Kidney glomerular epithelial cell (primary cell): ENCODE results near the gene SSR2.
"Not testable (repeated sequence)": the region's sequence is repeated elsewhere in the genome, so short reads cannot be mapped to it uniquely, and the experiment has no call there.

Source experiments
- DNase-seq: peaks from one replicate; lab custom pipeline; 2025; lab: John Stamatoyannopoulos, UW

Gene SSR2

DNA sequence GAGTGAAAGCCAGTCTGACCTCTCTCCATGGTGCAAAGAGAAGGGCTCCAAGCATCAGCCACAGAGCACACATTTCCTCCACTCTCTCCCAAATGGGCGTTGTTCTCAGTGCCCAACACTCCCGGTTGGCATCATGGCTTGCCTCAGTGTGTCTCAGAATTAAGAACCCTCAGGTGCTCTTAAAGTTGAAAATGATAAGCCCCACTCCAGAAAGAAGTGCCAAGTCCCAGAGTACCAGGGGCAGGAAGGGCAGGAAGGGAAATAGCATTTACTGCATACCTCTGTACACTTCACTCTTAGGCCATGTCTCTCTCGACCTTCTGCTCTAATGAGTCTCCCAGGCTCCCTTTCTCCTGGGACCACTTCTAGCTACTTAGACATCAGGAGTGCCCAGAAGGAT lies 27.2 kb downstream of the SSR2 start:
- DNase-seq: no peak

DNA sequence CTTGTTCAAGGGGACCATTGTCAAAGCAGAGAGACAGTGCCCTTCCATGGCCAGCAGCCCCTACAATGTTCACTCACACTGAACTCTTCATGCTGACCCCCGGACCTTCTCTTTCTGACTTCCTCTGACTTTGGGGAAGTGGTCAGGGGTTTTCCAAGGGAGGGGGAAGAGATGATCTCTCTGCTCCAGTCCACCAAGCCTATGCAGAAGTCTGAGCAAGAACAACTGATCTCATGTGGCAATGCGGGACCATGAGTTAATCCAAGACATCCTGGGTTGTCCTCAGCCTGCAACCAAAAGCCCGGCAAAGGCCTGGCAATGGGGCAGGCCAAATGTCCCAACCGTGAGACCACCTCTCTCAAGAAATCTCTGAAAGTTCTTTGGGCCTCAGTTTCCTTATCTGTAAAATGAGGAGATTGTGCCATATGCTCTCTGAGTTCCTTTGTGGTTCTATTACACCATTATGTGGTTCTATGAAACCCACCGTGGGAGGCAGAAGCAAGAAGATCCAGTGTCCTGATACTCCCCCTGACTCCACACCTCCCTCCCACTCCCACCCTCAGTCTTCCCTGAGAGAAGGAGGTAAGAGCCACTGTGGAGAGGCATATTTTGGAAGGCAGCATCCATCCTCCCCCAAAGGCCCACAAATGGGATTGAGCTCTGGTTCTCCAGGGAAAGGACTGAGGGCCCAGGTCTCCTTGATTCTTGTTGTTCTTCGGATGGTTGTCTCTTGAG lies 30.6 kb downstream of the SSR2 start:
- no peak for DNase-seq

DNA sequence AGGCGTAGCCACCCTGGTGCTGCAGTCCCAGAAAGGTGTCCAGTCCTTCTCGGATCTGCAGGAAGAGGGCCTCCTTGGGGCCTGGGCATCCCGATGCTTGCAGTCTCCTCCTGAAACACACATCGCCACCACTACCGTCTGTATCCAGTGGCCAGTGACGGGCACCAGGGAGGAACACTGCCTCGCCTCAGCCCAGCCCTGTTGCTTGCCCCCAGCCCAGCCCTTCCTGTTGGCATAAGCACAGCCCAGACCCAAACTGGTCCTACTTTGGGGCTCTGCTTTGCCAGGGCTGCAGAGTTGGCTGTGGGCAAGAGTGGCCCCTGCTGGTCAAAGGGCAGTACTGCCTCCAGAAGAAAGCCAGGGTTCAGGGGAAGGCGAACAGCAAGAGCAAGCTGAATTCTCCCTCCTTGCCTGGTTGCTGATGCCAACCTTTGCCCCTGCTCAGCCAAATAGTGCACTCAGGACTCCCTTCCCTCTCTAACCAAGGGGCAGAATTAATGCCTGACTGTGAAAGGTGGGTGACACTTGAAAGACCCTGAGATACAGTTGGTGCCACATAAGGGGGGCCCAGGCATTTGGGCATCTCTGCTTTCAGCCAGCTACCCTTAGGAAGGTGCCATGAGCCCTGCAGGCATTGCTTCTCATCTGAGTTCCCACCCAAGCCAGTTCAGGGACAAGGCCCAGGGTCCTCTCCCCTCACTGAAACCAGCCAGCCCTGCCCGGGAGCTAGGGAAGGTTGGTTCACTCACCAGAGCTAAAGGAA lies 31.3 kb downstream of the SSR2 start:
- peak; percentile 38 for DNase-seq

DNA sequence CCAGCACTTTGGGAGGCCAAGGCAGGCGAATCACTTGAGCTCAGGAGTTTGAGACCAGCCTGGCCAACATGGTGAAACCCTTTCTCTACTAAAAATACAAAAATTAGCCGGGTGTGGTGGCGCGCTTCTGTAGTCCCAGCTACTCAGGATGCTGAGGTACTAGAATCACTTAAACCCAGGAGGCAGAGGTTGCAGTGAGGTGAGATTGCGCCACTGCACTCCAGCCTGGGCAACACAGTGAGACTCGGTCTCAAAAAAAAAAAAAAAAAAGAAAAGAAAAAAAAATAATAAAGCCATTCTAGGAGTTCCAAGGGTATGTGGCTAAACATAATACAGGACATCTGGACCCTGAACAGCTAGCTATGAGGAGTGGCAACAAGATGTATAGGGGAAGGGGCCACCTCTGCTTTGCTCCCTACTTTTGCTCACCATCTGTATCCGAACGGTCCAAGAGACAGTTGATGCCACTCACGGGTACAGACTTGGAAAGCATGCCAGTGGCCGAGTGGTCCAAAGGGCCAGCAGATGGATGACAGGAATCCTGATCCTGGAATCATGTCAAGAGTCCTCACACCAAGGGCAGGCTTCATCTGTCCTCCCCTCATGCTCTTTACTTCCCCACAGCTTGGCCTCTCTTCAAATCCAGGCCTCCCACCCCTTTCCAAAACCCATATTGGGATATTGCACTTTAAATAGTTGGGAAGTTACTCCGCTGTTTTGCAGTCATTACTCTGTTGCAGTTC lies 35.7 kb downstream of the SSR2 start:
- not testable (repeated sequence) for DNase-seq

DNA sequence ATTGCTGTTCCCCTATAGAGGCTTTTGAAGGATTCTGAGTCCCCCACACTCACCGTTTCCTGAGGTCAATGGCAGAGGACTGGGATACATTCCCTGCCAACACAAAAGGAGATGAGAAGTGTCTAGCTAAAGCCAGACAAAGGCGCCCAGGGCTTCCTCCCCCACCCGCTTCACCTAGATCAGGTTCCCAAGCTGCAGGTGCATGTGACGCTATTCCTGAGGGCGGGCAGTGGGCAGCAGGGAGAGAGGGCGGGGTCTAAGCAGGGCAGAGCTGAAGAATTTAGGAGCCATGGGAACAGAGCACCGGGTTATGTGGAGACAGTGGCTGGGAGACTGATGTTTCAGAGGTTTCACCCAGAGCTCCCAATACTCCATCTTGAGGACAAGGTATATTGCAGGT lies 36.4 kb downstream of the SSR2 start:
- no peak for DNase-seq

DNA sequence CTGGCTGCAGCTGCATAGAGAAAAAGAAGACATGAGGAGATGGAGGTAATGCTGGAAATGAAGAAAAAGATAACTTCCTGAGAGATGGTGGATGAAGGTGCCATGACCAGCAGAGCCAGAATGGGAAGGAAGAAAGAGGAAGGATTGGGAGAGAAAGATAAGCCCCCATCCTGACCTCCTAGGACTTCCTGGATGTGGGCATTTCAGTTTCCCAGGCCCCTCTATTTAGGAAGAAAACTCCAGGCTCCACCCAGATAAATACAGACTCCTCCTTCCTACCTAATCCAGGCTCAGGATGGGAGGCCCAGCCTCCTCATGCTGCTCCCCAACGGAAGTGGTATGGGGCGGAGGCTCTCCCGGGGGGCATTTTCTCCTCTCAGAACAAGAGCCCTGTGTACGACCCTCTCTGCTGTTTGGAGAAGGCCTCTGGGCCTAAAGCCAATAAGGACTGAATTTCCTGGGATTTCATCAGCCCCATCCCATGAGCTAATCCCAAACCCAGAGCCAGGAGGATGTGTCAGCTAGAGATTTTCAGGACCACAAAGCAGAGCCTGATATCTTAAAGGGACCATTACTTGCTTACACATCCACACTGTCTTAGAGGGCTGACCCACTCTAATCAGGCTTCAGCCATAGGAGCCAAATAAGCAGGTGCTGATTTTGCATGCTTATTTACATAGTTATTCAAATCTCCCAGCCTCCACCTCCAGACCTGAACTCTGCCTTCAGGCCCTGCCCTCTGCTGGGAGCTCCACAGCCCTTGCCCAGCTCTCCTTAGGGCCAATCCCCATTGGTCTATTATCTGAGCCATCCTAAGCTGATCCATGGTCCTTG lies 37.3 kb downstream of the SSR2 start:
- peak; percentile 34 for DNase-seq

DNA sequence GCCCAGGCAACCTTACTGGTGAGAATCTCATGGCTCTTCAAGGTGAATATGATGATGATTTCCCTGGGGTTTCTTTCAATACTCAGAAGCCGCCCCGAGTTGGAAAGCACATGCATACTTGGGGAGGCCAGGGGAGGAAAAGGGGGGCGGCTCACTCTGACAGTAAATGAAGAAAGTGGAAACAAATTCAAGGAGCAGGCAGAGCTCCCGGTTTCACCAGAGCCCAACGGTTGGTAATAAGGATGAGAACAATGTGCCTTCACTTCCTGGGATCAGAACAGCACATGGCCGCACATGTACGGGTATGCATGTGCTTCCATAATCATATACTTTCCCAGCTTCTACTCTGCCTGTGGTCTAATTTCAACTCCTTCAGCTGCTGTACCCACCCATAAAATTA lies 38.6 kb downstream of the SSR2 start:
- no peak for DNase-seq

DNA sequence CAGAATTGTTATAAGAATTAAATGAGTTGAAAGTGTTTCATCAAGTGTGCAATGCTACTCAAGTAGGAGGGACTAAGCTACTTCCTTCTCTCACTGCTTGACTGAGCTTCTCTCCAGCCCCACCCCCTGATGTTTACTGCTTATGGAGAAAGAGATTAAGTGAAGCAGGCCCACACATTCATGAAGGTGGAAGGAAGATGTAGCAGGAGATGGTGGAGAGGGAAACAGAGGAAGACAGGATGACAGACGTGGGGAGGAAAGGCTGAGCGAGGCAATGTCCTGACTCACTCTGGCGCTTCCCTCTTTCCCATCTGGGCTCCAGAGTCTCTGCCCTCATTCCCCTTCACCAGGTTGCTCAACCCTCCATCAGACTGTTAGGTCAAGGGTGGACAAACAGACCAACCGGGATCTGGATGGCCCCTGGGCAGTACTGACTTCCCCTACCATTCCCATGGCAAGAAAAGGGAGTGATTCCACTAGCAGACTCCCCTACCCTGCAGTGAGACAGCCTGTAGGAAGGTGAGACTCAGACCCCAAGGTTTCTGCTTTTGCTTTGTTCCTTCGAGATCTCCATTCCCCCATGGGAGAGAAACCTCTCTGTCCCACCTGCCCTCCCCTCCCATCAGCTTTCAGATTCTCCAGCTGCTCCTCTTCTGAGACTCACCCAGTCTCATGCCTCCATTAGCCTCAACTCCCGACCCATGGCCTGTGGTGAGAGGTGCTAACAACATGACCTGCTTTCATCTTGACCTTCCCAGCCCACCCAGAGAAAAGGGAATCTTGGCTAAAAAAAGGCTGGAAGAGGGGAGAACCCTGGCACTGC lies 39.3 kb downstream of the SSR2 start:
- DNase-seq: peak; percentile 44

DNA sequence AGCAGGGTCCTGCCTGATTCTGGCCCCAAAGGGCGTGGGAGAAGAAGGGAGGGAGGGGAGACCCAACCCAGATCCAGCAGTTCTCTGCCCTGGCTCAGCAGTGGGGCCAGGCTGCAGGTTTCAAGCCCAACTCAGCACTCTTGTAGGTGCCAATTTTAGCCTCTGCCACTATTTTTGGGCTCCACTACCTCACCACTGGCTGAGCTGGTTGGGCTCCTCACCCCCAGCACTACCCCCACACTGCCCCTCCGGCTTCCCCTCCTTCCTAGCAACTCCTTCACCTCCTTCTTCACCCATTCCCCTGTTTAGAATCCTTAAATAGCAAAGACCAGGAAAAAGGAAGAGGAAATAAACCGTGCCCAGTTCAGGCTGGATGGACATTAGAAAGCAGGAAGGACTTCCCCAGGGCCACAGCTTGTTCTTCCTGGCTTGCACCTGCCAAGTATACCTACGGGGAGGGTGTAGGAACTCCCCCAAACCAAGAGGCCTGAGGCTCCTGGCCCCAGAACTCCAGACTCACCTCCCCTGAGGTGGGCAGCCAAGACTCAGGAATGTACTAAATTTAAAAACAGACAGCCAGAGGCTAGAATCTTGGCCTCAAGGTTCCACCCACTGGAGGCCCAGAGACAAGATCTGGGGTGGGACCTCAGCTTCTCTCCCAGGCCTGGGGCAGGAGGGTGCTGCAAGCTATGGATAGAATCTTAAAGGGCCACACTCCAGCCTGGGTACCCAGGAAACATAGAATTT lies 41.0 kb downstream of the SSR2 start:
- no peak for DNase-seq

DNA sequence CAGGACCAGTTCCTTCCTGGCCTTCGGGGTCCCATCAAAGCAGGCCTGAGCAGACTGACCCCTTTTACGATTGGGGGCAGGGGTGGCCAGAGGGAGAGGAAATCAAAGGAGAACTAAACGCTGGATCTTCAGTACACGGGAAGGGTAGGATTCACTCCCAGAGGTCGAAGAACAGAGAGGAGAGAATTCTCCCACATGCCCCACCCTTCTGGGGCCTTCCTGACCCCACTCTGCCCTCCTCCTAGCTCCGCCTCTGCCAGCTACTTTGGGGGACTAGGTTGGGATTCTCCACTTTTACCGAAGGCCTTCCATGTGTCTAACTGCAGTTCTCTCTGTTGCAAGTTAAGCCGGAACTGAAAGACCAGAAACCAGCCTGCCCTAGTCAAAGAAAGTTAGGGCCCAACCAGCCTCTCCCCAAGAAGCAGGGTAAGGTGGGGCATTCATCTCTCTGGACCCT lies 41.8 kb downstream of the SSR2 start:
- DNase-seq: no peak

DNA sequence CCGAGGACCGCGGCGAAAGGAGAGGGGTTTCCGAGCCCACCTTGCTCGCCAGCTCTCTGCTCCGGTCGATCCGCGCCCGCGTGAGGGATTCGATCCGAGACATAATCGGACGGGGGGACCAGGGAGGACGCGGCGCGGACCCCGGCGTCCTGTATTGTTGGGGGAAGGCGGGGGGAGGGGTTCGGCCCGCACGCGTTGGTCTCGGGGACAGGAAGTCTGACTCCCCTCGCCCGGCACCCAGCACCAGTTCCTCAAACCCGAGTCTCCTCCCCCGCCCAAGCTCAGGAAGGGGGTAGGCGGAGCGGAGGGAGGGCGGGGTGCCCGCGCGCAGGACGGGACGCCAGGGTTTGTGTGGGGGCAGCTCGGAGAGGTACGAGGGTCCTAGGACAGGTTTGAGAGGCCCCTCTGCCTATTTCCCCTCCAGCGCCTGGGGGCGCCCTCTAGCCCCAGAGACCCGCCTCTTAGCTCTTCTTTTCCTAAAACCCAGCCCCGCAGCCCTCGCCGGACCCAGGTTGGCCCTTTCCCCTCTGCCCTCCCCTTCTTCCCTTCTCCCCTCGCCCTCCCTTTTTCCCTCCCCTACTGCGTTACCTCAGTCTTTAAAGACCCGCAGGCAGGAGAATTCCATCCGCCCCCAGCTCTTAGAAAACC lies 42.3 kb downstream of the SSR2 start, which contains the start of gene ARHGEF2:
Gene ARHGEF2, minus strand, starts transcription at position 223 of the 648 bp plus-strand sequence. Its CDS starts 120 bp downstream, at position 103.
- peak; percentile 37 for DNase-seq

DNA sequence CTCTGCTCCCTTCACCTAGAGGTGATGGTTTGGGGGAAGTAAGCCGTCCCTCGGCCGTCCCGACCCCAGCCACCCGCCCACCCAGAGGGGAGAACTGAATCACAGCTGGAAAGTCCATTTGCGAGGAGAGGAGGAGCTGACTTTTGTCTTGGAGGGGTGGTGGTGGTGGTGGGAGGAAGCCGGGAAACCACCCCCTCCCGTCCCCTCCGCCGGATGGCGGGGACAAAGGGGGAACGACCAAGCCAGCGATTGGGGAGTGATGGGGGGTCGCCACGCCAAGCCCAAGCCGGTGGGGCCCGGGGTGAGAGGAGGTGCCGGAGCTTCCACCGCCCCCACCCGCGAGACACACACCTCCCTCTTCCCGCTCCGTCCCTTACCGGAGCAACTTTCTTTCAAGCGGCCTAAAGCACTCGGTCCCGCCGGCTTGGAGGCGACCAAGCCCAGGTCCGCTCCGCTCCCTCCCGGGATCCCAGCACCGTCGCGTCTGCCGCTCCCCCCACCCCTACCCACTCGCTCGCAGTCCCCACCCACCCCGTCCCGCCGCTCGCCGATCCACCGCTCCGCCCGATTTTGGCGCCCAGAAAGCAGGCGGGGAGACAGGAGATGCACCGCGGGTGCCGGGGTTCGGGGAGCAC lies 42.9 kb downstream of the SSR2 start:
- DNase-seq: no peak

DNA sequence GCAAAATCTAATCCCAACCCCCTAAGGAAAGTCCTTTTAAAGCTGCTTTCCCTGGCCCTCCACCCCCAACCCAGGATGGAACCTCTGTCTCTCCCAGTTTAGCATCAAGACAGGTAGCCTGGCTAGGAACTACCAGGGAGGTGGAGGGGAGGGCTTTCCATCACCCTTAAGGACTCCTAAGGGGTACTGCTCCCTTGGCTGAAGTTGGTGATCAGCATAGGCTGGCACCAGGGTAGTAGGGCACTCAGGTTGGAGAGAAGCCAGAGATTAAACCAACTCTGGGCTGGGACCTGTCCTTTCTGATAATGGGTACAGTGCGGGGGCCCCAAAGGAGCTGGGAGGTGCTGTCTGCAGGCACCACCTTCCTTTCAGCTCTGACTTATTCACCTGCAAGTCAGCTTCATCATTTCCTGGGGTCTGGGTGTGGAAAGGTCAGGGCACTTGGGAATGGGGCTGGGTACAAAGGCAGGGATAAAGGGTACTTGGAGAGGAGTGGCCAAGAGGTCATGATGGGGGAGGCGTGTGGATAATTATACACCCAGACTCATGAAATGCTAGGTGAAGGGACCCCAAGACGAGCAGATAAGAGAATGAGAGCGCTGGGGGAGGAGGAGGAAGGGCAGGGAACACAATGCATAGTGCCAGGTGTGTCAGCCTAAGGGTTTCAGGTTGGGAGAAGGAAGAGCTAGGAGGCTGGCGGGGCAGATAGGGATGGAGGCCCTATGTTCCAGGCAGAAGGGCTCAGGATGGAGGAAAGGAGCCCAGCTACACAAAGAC lies 43.6 kb downstream of the SSR2 start:
- DNase-seq: no peak

DNA sequence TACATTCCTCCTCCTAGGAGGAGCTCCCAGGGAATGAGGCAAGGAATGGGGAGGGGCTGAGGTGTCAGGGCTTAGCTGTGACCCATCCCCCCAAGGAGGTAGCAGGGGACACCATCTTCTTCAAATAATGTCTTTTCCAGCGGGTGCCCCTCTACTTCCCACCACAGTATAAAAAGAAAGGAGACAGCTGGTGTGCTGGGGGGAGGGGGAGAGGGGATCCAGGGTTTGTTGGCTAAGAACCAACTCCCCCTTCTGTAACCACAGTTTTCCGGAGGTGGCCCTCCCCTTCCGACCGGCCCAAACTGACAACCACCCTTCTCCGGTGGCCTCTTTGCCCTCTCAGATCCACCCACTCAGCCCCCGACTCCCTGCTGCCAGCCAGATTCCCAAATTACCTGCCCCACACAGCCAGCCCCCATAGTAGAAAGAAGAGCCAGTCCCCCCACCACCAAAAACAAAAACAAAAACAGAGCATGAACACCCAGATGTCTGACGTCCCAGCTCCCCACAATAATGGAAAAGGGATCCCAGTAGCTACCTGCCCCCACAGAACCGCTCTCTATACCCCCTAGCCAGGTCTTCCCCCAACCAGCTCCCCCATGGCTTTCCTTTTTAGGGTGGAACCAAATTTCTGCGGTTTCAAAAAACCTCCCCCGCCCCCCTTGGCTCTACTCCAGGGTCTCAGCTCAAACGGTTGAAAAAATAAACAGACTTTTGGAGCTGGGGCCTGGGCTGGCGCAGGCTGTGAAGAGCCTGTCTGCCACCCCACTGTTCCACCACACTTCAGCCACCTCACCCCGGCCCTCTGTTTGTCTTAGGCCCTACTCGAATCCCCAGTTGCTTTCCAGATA lies 44.5 kb downstream of the SSR2 start:
- no peak for DNase-seq

DNA sequence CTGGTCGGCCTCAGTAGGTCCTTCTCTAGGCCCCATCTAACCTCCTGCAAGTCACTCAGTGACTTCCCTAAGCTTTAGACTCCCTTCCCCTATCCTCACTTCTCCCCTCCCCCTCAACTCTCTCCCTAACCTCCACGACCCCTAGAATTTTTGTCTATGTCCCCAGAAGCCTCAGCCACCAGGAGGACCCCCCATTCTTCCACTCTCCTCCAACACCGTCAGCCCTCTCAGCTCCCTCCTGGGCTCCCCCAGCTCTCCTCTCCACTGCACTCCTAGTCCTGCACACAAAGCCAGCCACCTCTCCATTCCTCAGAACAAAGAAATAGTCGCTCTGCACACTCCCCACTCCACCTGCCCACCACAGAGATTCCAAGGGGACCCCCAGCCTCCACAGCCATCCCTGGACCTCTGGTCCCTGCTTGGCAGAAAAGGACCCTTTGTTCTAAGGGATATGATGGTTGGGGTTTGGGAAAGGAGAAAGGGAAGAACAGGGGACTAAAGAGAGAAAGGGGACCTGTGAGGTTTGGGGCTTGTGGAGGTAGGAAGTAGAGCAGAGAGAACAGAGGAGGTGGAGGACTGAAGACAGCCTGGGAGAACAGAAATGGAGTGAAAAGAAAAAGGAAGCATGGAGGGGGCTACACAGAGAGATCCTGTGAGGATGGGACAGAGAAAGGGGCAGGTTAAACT lies 45.2 kb downstream of the SSR2 start:
- DNase-seq: no peak

DNA sequence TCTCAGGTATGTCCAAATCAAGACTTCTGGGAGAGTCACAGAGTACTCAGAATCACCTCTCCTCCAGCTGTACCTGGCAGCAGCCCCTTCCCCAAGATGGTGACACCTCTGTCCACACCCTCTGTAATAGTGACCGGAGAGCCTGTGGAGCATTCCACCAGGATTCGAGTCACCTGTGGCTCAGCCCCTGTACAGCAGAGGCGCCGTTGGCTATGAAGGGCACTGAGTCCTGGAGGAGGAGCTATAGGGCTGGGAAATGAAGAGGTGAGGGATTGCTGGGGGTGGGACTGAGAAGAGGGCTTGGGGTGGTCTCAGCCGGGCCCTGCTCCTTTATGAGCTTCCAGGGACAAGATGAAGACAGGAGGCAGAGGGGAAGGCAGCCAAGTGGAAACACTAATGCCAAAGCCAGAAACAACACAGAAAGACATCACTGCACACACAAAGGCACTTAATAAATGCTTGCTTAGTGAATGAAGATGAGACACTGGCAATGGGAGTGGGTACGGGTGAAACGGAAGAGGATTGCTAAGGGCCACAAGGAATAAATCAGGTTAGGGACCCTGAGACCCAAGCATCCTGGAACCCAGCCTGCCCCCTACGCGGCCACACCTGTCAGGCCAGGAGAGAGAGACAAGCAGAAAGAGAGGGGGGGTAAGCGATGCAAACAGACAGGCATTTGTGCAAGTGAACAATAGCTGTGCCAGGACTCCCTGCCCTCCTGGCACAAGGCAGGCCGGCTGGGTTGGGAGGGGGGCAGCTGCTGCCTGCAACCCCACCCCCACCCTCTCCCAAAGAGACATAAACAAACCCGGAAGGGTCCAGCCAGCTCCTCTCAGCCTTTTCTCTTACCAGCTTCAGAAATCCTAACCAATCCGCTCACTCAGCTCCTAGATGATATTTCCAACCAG lies 46.3 kb downstream of the SSR2 start:
- DNase-seq: no peak
